IPS-15b (cell line): ENCODE measurements around the gene TMEM87A.
"Not testable (repeated sequence)": the region's sequence is repeated elsewhere in the genome, so short reads cannot be mapped to it uniquely, and the experiment has no call there.

Source experiments
- H3K27me3 ChIP-seq: one replicate; pipeline ENCODE4 v1.6.1; 2013; ENCODE audit warnings: low read length; ENCODE audit not compliant: control insufficient read depth, insufficient read depth
- H3K36me3 ChIP-seq: one replicate; pipeline ENCODE4 v1.6.1; 2013; ENCODE audit warnings: low read length; ENCODE audit not compliant: control insufficient read depth, insufficient read depth
- H3K4me1 ChIP-seq: one replicate; pipeline ENCODE4 v1.6.1; 2013; ENCODE audit warnings: mild to moderate bottlenecking, low read length; ENCODE audit not compliant: control insufficient read depth, insufficient read depth
- H3K4me3 ChIP-seq: one replicate; pipeline ENCODE4 v1.5.1; 2013; ENCODE audit warnings: low read depth, low read length
- H3K9ac ChIP-seq: one replicate; pipeline ENCODE4 v1.6.1; 2013; ENCODE audit warnings: low read depth, mild to moderate bottlenecking, low read length
- H3K9me3 ChIP-seq: one replicate; pipeline ENCODE4 v1.6.1; 2013; ENCODE audit warnings: mild to moderate bottlenecking, low read length; ENCODE audit not compliant: control insufficient read depth, insufficient read depth

The TMEM87A gene

DNA sequence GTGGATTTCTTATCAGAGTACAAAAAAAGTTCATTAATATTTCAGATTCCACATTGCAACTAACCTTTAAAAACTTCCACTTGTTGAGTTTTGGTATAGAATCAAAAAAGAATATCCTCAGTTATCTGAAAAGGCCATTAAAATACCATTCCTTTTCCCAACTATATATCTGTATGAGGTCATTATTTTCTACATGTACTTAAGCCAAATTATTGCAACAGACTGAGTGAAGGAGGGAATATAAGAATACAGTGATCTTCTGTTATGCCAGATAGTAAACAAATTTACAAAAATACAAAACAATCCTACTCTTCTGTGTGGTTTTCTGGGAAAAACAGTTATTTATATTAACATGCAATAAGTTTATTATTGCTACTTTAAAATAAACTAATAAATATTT is 5.9 kb downstream of the TMEM87A start:
- no peaks in the 10 kb centered on the region for H3K27me3 ChIP-seq
- no peaks in the 10 kb centered on the region for H3K9me3 ChIP-seq
- no peaks in the 10 kb centered on the region for H3K4me1 ChIP-seq
- H3K4me3 ChIP-seq: no peak overlapping the region
- H3K9ac ChIP-seq: no peak overlapping the region
- H3K36me3 ChIP-seq: no peaks in the 10 kb centered on the region

DNA sequence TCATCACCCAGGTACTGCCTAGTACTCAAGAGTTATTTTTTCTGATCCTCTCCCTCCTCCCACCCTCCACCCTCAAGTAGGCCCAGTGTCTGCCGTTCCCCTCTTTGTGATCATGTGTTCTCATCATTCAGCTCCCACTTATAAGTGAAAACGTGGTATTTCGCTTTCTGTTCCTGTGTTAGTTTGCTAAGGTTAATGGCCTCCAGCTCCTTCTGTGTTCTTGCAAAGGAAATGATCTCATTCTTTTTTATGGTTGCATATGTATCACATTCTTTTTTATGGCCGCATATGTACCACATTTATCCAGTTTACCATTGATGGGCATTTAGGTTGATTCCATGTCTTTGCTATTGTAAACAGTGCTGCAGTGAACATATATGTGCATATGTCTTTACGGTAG is 8.4 kb downstream of the TMEM87A start:
- no peaks in the 10 kb centered on the region for H3K9me3 ChIP-seq
- H3K4me3 ChIP-seq: no peak overlapping the region
- H3K27me3 ChIP-seq: no peaks in the 10 kb centered on the region
- no peaks in the 10 kb centered on the region for H3K4me1 ChIP-seq
- no peak overlapping the region for H3K9ac ChIP-seq
- peaks cover 4% of the 10 kb centered on the region for H3K36me3 ChIP-seq

GRCh38 chr15:42253300-42253699 is 19.9 kb downstream of the TMEM87A start:
- peaks cover 3% of the 10 kb centered on the region for H3K36me3 ChIP-seq

GRCh38 chr15:42240823-42241222 is 32.4 kb downstream of the TMEM87A start:
- Histone ChIP-seq H3K9ac (no peak overlapping the region), H3K36me3 (peaks cover 11% of the 10 kb centered on the region), H3K9me3 (no peaks in the 10 kb centered on the region), H3K4me1 (no peaks in the 10 kb centered on the region), H3K27me3 (no peaks in the 10 kb centered on the region), H3K4me3 (no peak overlapping the region)

More at GRCh38 chr15:42253300-42253699, 19.9 kb downstream of the TMEM87A start:
- no peak overlapping the region for H3K4me3 ChIP-seq
- H3K4me1 ChIP-seq: no peaks in the 10 kb centered on the region
- H3K9me3 ChIP-seq: peaks cover 13% of the 10 kb centered on the region
- H3K27me3 ChIP-seq: no peaks in the 10 kb centered on the region
- no peak overlapping the region for H3K9ac ChIP-seq

- Histone ChIP-seq H3K4me1 (no peaks in the 10 kb centered on the region), H3K9me3 (no peaks in the 10 kb centered on the region), H3K9ac (no peak overlapping the region), H3K36me3 (peaks cover 11% of the 10 kb centered on the region), H3K4me3 (no peak overlapping the region), H3K27me3 (no peaks in the 10 kb centered on the region)
Observed at GRCh38 chr15:42239528-42240182, 33.6 kb downstream of the TMEM87A start.

- Histone ChIP-seq H3K27me3 (no peaks in the 10 kb centered on the region), H3K36me3 (peaks cover 13% of the 10 kb centered on the region), H3K9me3 (no peaks in the 10 kb centered on the region), H3K4me3 (no peak overlapping the region), H3K4me1 (no peaks in the 10 kb centered on the region), H3K9ac (no peak overlapping the region)
Observed at GRCh38 chr15:42233107-42233506, 40.1 kb downstream of the TMEM87A start.

- no peaks in the 10 kb centered on the region for H3K9me3 ChIP-seq
- H3K4me3 ChIP-seq: no peak overlapping the region
- no peaks in the 10 kb centered on the region for H3K27me3 ChIP-seq
- H3K9ac ChIP-seq: no peak overlapping the region
- peaks cover 10% of the 10 kb centered on the region for H3K36me3 ChIP-seq
- no peaks in the 10 kb centered on the region for H3K4me1 ChIP-seq
Observed at GRCh38 chr15:42232606-42233005, 40.6 kb downstream of the TMEM87A start.

GRCh38 chr15:42231088-42231487 is 42.1 kb downstream of the TMEM87A start:
- Histone ChIP-seq H3K9me3 (no peaks in the 10 kb centered on the region), H3K4me3 (no peak overlapping the region), H3K4me1 (no peaks in the 10 kb centered on the region), H3K27me3 (no peaks in the 10 kb centered on the region), H3K9ac (no peak overlapping the region), H3K36me3 (peaks cover 9% of the 10 kb centered on the region)

DNA sequence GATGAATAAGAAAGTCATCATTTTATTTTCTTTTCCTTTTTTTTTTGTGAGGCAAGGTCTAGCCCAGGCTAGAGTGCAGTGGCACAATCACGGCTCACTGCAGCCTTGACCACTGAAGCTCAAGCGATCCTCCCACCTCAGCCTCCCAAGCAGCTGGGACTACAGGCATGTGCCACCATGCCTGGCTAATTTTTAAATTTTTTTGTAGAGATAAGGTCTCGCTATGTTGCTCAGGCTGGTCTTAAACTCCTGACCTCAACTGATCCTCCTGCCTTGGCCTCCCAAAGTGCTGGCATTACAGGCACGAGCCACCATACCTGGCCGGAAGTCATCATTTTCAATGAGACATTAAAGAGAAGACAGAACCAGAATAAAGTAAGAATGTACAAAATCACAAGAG is 44.3 kb downstream of the TMEM87A start:
- H3K36me3 ChIP-seq: not testable (repeated sequence)

GRCh38 chr15:42228036-42228435 is 45.2 kb downstream of the TMEM87A start:
- H3K4me1 ChIP-seq: no peaks in the 10 kb centered on the region
- H3K9me3 ChIP-seq: no peaks in the 10 kb centered on the region
- H3K27me3 ChIP-seq: no peaks in the 10 kb centered on the region
- H3K9ac ChIP-seq: no peak overlapping the region
- H3K4me3 ChIP-seq: no peak overlapping the region
- H3K36me3 ChIP-seq: peaks cover 5% of the 10 kb centered on the region

More for the DNA sequence above, 44.3 kb downstream of the TMEM87A start:
- H3K9ac ChIP-seq, H3K4me3 ChIP-seq, H3K27me3 ChIP-seq, H3K4me1 ChIP-seq, H3K9me3 ChIP-seq: not testable (repeated sequence)

- H3K9ac ChIP-seq: no peak overlapping the region
- no peak overlapping the region for H3K4me3 ChIP-seq
Observed at GRCh38 chr15:42226648-42227047, 46.6 kb downstream of the TMEM87A start.

DNA sequence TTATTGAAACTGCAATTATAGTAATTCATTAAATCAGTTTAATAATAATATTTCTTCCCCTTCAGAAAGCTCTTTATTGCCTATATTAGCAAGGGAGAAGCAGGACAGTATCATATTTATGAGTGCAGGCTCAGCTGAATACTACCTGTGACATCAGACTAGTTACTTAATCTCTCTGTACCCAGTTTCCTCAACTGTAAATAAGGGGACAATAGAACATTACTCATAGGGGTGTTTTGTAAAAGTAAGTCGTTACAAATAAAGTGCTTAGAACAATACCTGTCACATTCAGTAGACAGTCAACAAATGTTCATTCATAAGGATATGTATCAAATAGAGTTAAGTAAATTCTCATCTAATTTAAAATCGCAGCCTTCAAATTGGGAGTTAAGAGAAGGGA is 53.0 kb downstream of the TMEM87A start:
- Histone ChIP-seq H3K9me3 (no peaks in the 10 kb centered on the region), H3K36me3 (peaks cover 6% of the 10 kb centered on the region), H3K9ac (no peak overlapping the region), H3K27me3 (no peaks in the 10 kb centered on the region), H3K4me1 (no peaks in the 10 kb centered on the region), H3K4me3 (no peak overlapping the region)

More at GRCh38 chr15:42226648-42227047, 46.6 kb downstream of the TMEM87A start:
- Histone ChIP-seq H3K9me3 (no peaks in the 10 kb centered on the region), H3K36me3 (peaks cover 4% of the 10 kb centered on the region), H3K4me1 (no peaks in the 10 kb centered on the region), H3K27me3 (no peaks in the 10 kb centered on the region)
